Measurements from ENCODE around the gene KLHL30.
A peak's percentile ranks its signal among the peaks of the same experiment; 100 is the strongest.

Gene KLHL30

GRCh38 chr2:238144262-238144661, 5.8 kb downstream of the KLHL30 start:
- no peak for DNase-seq (ENCODE audit: low read depth in 2 of 2)

DNA sequence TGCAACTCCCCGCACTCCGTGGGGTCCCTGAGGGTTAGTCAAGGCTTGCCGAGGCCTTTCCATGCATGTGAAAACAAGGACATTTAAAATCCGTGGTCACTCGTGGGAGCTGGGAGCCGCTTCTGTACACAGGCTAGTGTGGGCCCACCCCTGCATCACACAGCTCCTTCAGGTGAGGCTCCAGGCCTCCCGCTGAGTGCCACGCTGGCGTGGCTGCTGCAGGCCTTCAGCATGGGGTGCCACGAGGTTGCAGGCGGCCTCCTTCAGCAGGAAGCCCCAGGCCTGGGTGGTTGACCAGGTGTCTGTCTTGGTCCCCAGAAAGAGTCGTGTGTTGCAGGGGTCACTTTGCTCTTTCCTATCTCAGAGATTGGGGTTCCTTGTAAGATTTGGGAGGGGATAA, 6.6 kb downstream of the KLHL30 start:
- no peak for DNase-seq (ENCODE audit: low read depth in 2 of 2)

GRCh38 chr2:238145851-238146250, 7.4 kb downstream of the KLHL30 start:
- DNase-seq (ENCODE audit: low read depth in 2 of 2): no peak

- DNase-seq (ENCODE audit: low read depth in 2 of 2): no peak
These were observed 8.5 kb downstream of the KLHL30 start for GRCh38 chr2:238146884-238147544.

- DNase-seq (ENCODE audit: low read depth in 2 of 2): no peak
These were observed 10.5 kb downstream of the KLHL30 start for GRCh38 chr2:238148981-238149380.

- DNase-seq (ENCODE audit: low read depth in 2 of 2): no peak
These were observed 11.5 kb downstream of the KLHL30 start for GRCh38 chr2:238149841-238150572.

- no peak for DNase-seq (ENCODE audit: low read depth in 2 of 2)
These were observed 12.2 kb downstream of the KLHL30 start for GRCh38 chr2:238150686-238151085.

- DNase-seq (ENCODE audit: low read depth in 2 of 2): no peak
These were observed 12.7 kb downstream of the KLHL30 start for GRCh38 chr2:238151205-238151604.

DNA sequence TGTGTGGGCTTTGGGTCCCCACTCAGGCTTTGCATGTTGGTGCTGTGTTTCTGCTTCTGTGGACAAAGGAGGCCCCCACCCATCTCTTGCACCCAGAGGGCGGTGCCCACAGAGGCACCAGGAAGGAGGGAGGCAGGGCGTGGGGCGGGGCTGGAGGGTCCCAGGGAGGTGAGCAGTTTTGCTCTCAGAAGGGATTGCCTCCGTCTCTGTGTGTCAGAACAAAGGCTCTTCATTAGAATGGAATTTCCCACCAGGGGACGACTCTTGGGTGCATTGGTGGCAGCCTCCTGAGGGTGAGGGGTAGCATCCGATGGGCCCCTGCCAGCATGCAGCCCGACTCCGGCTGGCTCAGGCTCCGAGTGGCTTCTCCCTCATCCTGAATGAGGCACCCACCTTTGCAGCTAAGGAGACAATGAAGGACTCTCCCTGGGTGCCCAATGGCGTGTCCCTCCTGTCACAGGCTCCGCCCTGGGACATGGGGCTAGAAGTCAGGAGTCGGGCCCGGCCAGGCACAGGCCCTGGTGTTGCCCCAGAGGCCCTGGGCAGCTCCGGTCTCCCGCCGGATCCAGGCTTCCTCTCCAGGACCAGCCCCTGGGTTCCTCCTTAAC, 13.3 kb downstream of the KLHL30 start:
- DNase-seq (ENCODE audit: low read depth in 2 of 2): no peak

GRCh38 chr2:238152771-238153688, 14.6 kb downstream of the KLHL30 start:
- no peak for DNase-seq (ENCODE audit: low read depth in 2 of 2)

DNA sequence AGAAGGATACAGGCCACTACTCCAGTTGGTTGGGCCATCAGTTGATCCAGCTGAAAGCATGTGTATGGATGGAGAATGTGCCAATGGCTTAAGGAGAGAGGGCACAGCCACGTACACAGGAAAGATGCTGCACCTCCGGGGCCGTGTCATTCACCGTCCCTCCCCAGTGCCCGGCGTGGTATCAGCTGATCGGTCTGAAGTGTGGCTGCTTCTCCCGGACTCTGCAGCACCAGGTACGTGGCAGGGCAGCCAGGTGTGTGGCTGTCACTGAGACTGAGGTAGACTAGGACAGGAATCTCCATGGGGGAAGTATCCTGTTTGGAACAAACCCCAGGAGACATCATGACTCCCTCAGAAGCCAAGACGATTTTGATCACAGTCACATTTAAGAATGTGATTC, 16.1 kb downstream of the KLHL30 start:
- DNase-seq (ENCODE audit: low read depth in 2 of 2): no peak

- no peak for DNase-seq (ENCODE audit: low read depth in 2 of 2)
These were observed 16.7 kb downstream of the KLHL30 start for GRCh38 chr2:238155051-238155760.

GRCh38 chr2:238155761-238156694, 17.6 kb downstream of the KLHL30 start:
- no peak for DNase-seq (ENCODE audit: low read depth in 2 of 2)

DNA sequence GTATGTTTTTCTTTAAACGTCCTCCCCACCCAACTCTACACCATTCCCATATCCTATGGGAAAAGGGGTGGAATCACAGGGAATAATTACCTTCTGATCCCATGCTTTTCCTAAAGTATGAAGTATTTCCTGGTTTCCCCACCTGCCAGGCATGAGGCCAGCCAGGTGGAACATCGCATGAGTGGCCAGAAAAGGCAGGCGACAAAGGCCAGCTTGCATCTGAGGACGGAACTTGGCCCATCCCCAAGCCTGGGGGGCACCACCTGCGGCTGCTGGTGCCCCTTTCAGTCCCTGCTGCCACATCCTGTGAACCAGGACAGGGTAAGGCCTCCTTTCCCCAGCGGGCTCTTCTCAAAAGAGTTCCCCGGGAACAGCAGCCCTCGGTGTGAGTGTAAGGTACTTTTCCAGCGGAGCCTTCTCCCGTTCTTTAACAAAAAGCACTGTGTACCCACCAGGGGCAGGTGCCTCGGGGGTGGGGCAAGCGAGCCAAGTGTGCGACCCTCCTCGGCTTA, 19.1 kb downstream of the KLHL30 start:
- DNase-seq (ENCODE audit: low read depth in 2 of 2): no peak

- DNase-seq (ENCODE audit: low read depth in 2 of 2): no peak
These were observed 19.6 kb downstream of the KLHL30 start for GRCh38 chr2:238158018-238158508.

GRCh38 chr2:238158509-238159070, 20.1 kb downstream of the KLHL30 start, which contains the start of gene ERFE:
ERFE (plus strand) TSS chr2:238158970; CDS start chr2:238159008, 38 bp downstream.
- peak; percentile 37 to 45 for DNase-seq (ENCODE audit: low read depth in 2 of 2)

- DNase-seq (ENCODE audit: low read depth in 2 of 2): no peak
These were observed 20.6 kb downstream of the KLHL30 start for GRCh38 chr2:238159071-238159539.

- DNase-seq (ENCODE audit: low read depth in 2 of 2): no peak
These were observed 21.3 kb downstream of the KLHL30 start for GRCh38 chr2:238159661-238160205.
